B cell (primary cell): Measurements from ENCODE around the gene TNPO3. TPM values are rescaled to one million over a fixed set of nuclear protein-coding genes. Genes with fewer than 3 reads are reported as not detected.

Experiments used
- ATAC-seq: fragments of 200-7000 bp; cut with Tn5 transposase; one replicate; pipeline ENCODE4 v1.10.0; 2021; ENCODE audit warnings: low read depth, mild to moderate bottlenecking, moderate number of reproducible peaks, moderate library complexity
- CTCF ChIA-PET: fragments of 350-600 bp; sonication (Branson Sonifier 250); formaldehyde crosslinking; loops from one replicate; lab custom pipeline; 2021; ENCODE audit warnings: antibody characterized with exemption, inconsistent platforms; lab: Charles Lee
- POLR2A ChIA-PET: fragments of 350-600 bp; sonication (Branson Sonifier 250); formaldehyde crosslinking; loops from one replicate; lab custom pipeline; 2021; ENCODE audit warnings: antibody characterized with exemption; lab: Charles Lee
- DNase-seq: peaks from one replicate; pipeline ENCODE4 v3.0.0; 2013
- H2AFZ ChIP-seq: 2 replicates; pipeline ENCODE4 v1.6.1; 2012; ENCODE audit warnings: mild to moderate bottlenecking, low read depth, low read length; ENCODE audit not compliant: insufficient read depth, poor library complexity, severe bottlenecking
- H3K27ac ChIP-seq, 2 donors: 1 replicate in 1 of 2; 2 replicates in 1 of 2; pipeline ENCODE4 v1.5.1; 2012 to 2013; ENCODE audit warnings: low read length in 2 of 2, mild to moderate bottlenecking in 2 of 2, moderate library complexity in 1 of 2
- H3K27me3 ChIP-seq, 4 experiments: fragments of 200-600 bp in 1 of 4; sonication (generic) in 1 of 4; replicated peaks in 1 of 4; 1 replicate in 2 of 4; 2 replicates in 2 of 4; pipeline versions ENCODE4 v1.6.1 to v1.7.0; 2013 to 2016; ENCODE audit warnings: low read length in 3 of 4, mild to moderate bottlenecking in 2 of 4, mixed read lengths in 1 of 4, moderate library complexity in 1 of 4; ENCODE audit not compliant: insufficient read depth in 4 of 4, control insufficient read depth in 3 of 4; ENCODE audit errors: control extremely low read depth in 1 of 4
- H3K36me3 ChIP-seq, 2 experiments: replicated peaks in 1 of 2; 1 replicate in 1 of 2; 2 replicates in 1 of 2; pipeline versions ENCODE4 v1.6.1 to v1.7.1; 2013; ENCODE audit warnings: low read length in 1 of 2; ENCODE audit not compliant: insufficient read depth in 2 of 2, control insufficient read depth in 1 of 2; ENCODE audit errors: control extremely low read depth in 1 of 2, extremely low read depth in 1 of 2
- H3K4me1 ChIP-seq, 2 donors: fragments of 200-600 bp in 1 of 2; sonication (generic) in 1 of 2; 1 replicate in 1 of 2; 2 replicates in 1 of 2; pipeline versions ENCODE4 v1.5.1 to v1.6.1; 2013 to 2017; ENCODE audit warnings: low read length in 2 of 2; ENCODE audit not compliant: control insufficient read depth in 2 of 2, insufficient read depth in 2 of 2
- H3K4me2 ChIP-seq: replicated peaks from 2 replicates; pipeline ENCODE3; 2012; ENCODE audit warnings: mild to moderate bottlenecking, low read depth, low read length; ENCODE audit not compliant: poor library complexity, severe bottlenecking
- H3K4me3 ChIP-seq, 5 experiments: fragments of 200-600 bp in 1 of 5; sonication (generic) in 1 of 5; 1 replicate in 3 of 5; 2 replicates in 2 of 5; pipeline versions ENCODE4 v1.5.1 to v1.7.0; 2011 to 2016; ENCODE audit warnings: low read length in 4 of 5, mild to moderate bottlenecking in 4 of 5, low read depth in 2 of 5, control low read depth in 1 of 5, moderate library complexity in 1 of 5; ENCODE audit not compliant: insufficient read depth in 1 of 5; ENCODE audit errors: control extremely low read depth in 1 of 5, extremely low read depth in 1 of 5
- H3K79me2 ChIP-seq: fragments of 200-600 bp; sonication (generic); one replicate; pipeline ENCODE4 v1.6.0; 2016; ENCODE audit warnings: low read length; ENCODE audit not compliant: control insufficient read depth, insufficient read depth
- H3K9ac ChIP-seq: fragments of 200-600 bp; sonication (generic); 2 replicates; pipeline ENCODE4 v1.6.1; 2017; ENCODE audit warnings: mild to moderate bottlenecking, low read length, moderate library complexity
- H3K9me3 ChIP-seq, 3 donors: one replicate each; pipeline versions ENCODE4 v1.6.1 to v1.7.1; 2013; ENCODE audit warnings: low read length in 2 of 3; ENCODE audit not compliant: control insufficient read depth in 2 of 3, insufficient read depth in 1 of 3; ENCODE audit errors: control extremely low read depth in 1 of 3
- H4K20me1 ChIP-seq: 2 replicates; pipeline ENCODE4 v1.6.0; 2012; ENCODE audit warnings: mild to moderate bottlenecking, low read length; ENCODE audit not compliant: insufficient read depth, control insufficient read depth, poor library complexity, severe bottlenecking
- H3K27ac Mint-ChIP-seq: one replicate; pipeline ENCODE4 v1.8.0; 2021; ENCODE audit warnings: mixed read lengths
- H3K27me3 Mint-ChIP-seq: one replicate; pipeline ENCODE4 v1.8.0; 2021; ENCODE audit warnings: mixed read lengths
- H3K4me1 Mint-ChIP-seq: one replicate; pipeline ENCODE4 v1.8.0; 2021; ENCODE audit warnings: mixed read lengths
- H3K4me3 Mint-ChIP-seq: one replicate; pipeline ENCODE4 v1.8.0; 2021; ENCODE audit warnings: mixed read lengths
- H3K9me3 Mint-ChIP-seq: one replicate; pipeline ENCODE4 v1.8.0; 2022; ENCODE audit warnings: mixed read lengths; ENCODE audit not compliant: insufficient read depth
- CTCF ChIP-seq: fragments of 200-600 bp; IDR thresholded peaks from one replicate; pipeline ENCODE4 v1.8.0; 2022; ENCODE audit warnings: antibody characterized with exemption, mild to moderate bottlenecking
- EZH2 ChIP-seq: IDR thresholded peaks from 2 replicates; pipeline ENCODE4 v1.6.1; 2012; ENCODE audit warnings: borderline replicate concordance, low read depth, mild to moderate bottlenecking, moderate library complexity, low read length; ENCODE audit not compliant: insufficient read depth, poor library complexity, severe bottlenecking
- WGBS: methylation state at CpG from one replicate; pipeline ENCODE4 v1.1.5; 2013; ENCODE audit warnings: missing lambda C conversion rate; ENCODE audit not compliant: insufficient coverage; 5-methylcytosine and 5-hydroxymethylcytosine counted together
- intact Hi-C: fragments of 100-400 bp; cut with micrococcal nuclease; formaldehyde crosslinking; loops from one replicate; pipeline ENCODE4 v1.10.0; 2022
- polyA minus RNA-seq: library from RNA; depleted of rRNA, polyadenylated mRNA; stranded (reverse); fragments of >200 nt; gene quantifications from 2 replicates; pipeline ENCODE4 v1.2.3, GENCODE V29; 2012
- polyA plus RNA-seq: library from polyadenylated mRNA; depleted of rRNA; stranded (reverse); fragments of >200 nt; gene quantifications from 2 replicates; pipeline ENCODE4 v1.2.3, GENCODE V29; 2012
- total RNA-seq, 2 donors: library from RNA; stranded (reverse); fragments of 120-200 nt in 1 of 2; gene quantifications; 1 replicate in 1 of 2; 2 replicates in 1 of 2; pipeline versions ENCODE4 v1.2.3 to v1.2.4, GENCODE V29; 2013 to 2022

Gene TNPO3
- total RNA-seq (47.8 and 48.3 TPM in 2 replicates), polyA plus RNA-seq (19.0 and 25.5 TPM in 2 replicates), polyA minus RNA-seq (36.3 and 40.9 TPM in 2 replicates)
- 41.8 TPM for total RNA-seq (2013)

DNA sequence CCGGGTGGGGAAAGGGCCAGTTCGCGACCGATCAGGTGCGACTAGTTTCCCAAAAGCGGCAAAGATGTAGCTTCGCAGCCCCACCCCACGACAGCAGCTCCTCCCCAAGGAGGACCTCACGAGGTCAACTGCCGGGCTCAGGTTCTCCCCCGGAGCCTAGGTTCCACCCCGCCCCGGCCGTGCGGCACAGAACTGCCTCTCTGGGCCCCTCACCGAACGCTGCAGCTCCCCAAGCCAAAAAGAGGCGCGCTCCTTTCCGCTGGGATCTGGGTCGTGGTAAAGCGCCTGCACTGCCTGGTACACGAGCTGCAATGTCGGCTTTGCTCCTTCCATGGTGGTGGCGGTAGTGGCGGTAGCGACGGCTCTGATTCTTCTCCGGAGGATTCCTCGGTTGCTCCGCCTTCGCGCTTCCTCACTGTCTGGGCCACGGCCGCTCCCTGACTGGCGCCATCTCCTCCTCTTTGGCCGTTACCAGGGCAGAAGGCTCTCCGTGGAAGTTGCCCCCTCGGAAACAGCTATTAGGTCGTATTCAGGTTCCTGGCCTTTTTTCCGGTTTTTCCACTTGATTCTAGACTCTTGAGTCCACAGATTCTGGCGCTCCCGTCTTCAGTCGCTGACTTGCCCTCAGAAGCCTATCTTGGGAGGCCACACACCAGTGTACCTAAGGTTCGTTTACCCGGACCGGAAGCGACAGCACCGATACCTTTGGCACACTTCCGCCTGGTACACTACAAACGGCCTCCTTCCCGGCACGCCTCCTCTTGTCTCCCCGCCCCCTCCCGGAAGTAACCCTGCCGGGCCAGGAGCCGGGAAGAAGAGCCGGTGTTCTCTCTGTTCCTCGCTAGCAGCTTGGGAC lies at the start of gene TNPO3:
TNPO3 (minus strand) TSS at position 674 of the 856 bp plus-strand sequence; CDS start at position 333, 341 bp downstream.
- Histone ChIP-seq H3K79me2 (peaks cover 45% of the 10 kb centered on the region), H3K27me3 (no peaks in the 10 kb centered on the region), H3K27ac (peak within 1 kb of the TSS; percentile 90 to 96), H3K36me3 (peaks cover 0 to 5% of the 10 kb centered on the region in 2 experiments), H4K20me1 (peaks cover 26% of the 10 kb centered on the region), H3K9ac (peak within 1 kb of the TSS; percentile 95), H3K4me2 (peak within 1 kb of the TSS; percentile 74), H3K4me3 (peak within 1 kb of the TSS; percentile 72 to 99 (median 92)), H2AFZ (peak within 1 kb of the TSS; percentile 88), H3K4me1 (peaks cover 31 to 33% of the 10 kb centered on the region in 2 donors), H3K9me3 (no peaks in the 10 kb centered on the region)
- ChIA-PET POLR2A (interaction anchor here (0.6 to 2.2 kb wide), 9 partner anchors 13 to 446 kb away, joined by 3 to 7 read pairs (median 3); partner anchors contain the start of gene IRF5), CTCF (interaction anchor here (0.8 to 1.7 kb wide), 14 partner anchors 9 to 156 kb away, joined by 3 to 15 read pairs (median 4); no protein-coding TSS in a partner anchor)
- H3K9me3 Mint-ChIP-seq = no peaks in the 10 kb centered on the region
- ATAC-seq = peak; percentile 81
- H3K27ac Mint-ChIP-seq = peak within 1 kb of the TSS; percentile 99
- WGBS = under 1% methylated on average over 59 of the region's 59 CpGs
- peak within 1 kb of the TSS; percentile 98 for H3K4me3 Mint-ChIP-seq
- H3K4me1 Mint-ChIP-seq = peaks cover 42% of the 10 kb centered on the region
- TF ChIP-seq EZH2 = no peak
- no peak for TF ChIP-seq CTCF
- DNase-seq = peak; percentile 94
- no peaks in the 10 kb centered on the region for H3K27me3 Mint-ChIP-seq
- intact Hi-C loops = loop anchor here (1.0 to 10.0 kb wide), 6 partner anchors 36 to 170 kb away; partner anchors contain the start of gene TSPAN33
